Measurements from ENCODE around the gene FBXW5.

FBXW5 gene

DNA sequence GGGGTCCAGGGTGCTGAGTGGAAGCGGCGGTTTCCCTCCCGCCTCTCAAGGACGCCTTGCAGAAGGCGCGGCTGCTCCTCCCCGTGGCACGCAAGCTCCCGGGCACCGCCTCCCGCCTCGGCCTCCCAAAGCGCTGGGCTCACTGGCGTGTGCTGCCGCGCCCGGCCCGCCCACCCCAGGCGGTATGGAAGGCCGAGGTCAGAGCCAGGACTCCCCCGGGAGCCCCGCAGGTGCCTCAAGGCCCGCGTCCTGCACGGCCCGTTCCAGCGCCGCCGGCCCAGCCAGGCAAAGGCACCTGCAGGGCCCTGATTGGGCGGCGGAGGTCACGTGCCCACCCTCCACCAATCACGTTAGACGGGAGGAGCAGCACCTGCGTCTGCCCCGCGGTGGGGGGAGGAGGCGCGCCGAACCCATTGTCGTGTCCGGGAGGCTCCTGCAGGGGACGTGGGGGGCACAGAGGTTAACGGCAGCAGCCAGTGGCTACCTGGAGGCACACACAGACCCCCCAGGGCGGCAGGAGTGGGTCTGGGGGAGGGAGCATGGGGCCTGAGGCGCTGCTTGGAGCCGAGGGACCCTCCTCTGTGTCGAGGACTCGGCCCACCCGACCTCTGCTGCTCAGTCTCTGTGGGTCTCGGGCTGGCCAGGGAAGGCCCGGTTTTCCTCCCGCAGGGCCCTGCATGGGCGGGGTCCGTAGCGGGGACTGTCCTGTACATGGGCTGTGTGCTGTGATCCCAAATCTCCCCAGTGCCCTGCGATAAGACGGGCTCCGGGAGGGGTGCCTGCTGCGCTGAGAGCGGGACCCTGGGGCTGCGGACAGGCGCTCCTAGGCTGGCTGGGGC is 5.5 kb upstream of the FBXW5 start:
- DNase-seq (ENCODE audit: low read depth in 2 of 2): peak; percentile 93

DNA sequence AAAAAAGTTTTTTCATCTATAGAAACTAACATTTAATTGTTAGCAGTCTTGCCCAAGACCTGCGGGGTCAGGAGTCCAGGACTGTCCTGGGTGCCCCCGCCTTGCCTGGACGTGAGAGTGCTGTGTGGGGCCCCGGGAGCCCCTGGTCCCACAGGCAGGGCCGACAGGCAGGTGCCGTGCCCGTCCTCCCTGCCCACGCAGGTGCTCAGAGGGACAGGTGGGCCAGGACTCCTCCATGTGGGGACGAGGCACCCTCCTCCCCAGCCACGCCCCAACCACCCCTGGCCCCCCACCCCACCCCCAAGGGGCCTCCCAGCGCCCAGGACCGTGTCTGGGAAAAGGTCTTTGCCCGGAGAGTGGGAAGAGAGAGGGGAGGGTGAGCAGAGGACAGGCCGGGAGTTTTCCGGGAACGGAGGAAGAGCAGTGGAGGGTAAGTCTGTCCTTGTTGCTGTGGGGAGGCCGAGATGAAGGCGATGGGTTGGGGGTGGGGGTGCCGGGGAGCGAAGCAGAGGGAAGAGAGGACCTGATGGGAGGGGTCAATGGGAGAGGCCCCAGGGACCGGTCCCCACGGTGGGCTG is 4.8 kb upstream of the FBXW5 start:
- DNase-seq (ENCODE audit: low read depth in 2 of 2): no peak

DNA sequence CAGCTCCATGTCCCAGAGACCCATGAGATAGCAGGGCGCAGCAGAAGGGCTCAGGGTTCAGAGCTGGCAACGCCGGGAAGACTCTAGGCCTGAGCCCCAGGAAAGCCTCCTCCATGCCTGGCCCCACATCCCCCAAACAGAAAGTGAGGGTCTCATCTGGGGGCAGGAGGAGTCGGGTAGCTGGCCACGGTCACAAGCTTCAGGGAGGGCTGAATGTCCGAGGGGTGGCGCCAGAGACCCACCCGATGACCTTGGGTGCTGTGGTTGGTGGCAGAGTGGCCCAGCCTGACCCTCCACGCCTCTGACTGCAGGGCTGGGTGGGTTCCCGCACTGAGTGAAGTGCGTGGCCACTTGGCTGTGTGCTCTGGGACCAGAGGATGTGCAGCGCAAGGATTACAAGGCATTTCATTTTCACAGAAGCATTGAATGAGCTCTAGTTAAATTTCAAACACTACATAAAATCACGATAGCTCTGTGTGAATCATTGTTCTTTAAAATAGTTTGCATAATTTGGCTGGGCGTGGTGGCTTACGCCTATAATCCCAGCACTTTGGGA is 3.5 kb upstream of the FBXW5 start:
- DNase-seq (ENCODE audit: low read depth in 2 of 2): no peak

DNA sequence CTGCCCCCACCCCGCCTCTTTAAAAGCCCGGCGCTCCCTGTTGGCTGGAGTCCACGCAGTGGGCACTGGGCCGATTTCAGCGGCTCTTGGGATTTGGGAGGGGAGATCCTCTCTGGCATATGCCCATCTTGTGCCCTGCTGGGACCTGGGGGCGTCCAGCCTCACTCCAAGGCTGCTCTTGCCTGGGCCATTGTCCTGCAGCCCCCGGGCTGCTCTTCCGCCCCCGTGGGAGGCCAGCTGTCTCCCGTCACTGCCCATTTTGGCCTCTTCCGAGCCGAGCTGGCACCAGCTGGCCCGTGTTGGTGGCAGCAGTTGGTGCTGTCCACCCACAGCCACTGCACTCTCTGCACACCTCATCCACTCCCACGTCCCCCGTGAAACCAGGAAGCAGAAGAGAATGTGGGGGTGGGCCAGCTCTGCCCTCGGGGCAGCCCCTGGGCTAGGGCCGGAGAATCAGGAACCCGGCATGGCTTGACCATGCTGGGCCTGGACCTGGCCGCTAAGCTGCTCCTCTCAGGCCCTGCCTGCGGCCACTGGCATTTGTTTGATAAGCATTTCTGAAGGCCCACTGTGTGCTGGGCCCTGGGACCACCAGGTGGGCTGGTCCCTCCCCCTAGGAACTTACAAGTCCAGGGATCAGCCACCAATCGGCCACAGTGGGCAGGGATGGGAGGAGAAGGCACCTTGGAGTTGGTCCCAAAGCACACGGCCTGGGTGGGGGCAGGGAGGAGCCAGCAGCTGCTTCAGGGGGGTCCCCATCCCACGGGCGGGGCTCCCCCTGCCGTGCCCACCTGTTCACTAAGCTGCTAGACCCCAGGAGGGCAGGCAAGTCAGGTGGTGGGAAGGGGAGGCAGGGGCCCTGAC is 2.7 kb upstream of the FBXW5 start:
- no peak for DNase-seq (ENCODE audit: low read depth in 2 of 2)

DNA sequence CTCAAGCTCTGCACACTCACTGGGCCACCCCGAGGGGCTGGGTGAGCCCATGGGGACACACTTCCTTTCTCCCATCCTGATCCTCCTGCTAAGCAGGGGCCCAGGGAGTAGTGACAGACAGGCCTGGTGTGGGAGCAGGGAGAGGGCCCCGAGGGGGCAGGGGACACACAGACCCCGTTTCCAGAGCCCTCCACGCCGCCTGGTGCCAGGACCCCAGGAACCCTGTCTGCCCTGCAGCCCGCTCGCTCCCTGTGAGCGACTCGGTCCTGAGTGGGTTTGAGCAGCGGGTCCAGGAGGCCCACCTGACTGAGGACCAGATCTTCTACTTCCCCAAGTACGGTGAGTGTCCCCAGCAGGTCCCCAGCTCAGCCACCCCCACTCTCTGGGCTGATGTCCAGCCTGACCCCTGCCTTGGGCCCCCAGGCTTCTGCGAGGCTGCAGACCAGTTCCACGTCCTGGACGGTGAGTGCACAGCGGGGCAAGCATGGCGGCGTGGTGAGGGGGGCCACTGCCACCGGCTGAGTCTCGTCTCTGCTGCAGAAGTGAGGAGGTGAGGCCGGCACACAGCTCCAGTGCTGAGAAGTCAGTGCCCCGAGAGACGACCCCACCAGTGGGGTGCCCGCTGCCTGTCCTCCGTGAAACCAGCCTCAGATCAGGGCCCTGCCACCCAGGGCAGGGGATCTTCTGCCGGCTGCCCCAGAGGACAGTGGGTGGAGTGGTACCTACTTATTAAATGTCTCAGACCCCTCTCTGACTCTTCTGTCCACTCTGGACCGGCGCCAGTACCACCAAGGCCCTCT is 1.9 kb upstream of the FBXW5 start:
- DNase-seq (ENCODE audit: low read depth in 2 of 2): no peak

DNA sequence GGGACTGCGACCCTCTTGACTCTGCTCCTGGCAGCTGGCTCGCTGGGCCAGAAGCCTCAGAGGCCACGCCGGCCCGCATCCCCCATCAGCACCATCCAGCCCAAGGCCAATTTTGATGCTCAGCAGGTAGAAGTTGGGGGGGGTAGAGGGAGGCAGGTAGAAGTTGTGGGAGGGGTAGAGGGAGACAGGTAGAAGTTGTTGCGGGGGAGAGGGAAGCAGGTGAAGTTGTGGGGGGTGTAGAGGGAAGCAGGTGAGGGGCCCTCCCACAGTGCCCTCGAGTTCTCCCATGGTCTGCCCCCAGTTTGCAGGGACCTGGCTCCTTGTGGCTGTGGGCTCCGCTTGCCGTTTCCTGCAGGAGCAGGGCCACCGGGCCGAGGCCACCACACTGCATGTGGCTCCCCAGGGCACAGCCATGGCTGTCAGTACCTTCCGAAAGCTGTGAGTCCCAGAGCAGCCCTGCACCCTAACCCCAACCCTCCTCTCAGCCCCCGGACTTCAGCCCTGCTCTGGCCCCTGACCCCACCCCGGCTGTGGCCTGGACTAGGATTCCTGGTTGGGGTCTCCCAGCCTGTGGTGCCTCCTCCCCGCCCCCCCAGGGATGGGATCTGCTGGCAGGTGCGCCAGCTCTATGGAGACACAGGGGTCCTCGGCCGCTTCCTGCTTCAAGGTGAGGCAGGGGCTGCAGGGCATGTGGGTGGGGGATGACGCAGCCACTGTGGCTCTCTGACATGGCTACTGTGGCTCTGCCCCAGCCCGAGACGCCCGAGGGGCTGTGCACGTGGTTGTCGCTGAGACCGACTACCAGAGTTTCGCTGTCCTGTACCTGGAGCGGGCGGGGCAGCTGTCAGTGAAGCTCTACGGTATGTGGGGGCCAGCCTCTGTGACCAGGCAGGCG is 1.0 kb upstream of the FBXW5 start:
- DNase-seq (ENCODE audit: low read depth in 2 of 2): no peak

DNA sequence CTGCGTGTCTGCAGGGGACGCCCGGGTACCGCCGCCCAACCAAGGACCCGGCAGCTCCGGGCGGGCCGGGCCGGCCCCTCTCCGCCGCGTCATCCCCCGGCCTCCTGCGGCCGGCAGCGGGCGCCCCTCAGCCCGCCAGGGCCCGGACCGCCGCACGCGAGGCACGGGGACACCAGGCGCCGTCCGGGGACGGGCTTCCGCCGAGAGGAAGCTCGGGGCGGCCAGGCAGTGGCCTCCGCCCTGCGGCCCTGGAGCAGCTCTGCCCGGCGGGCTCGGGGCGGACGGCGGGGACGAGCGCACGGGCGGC is 373 bp downstream of the FBXW5 start:
- DNase-seq (ENCODE audit: low read depth in 2 of 2): no peak

DNA sequence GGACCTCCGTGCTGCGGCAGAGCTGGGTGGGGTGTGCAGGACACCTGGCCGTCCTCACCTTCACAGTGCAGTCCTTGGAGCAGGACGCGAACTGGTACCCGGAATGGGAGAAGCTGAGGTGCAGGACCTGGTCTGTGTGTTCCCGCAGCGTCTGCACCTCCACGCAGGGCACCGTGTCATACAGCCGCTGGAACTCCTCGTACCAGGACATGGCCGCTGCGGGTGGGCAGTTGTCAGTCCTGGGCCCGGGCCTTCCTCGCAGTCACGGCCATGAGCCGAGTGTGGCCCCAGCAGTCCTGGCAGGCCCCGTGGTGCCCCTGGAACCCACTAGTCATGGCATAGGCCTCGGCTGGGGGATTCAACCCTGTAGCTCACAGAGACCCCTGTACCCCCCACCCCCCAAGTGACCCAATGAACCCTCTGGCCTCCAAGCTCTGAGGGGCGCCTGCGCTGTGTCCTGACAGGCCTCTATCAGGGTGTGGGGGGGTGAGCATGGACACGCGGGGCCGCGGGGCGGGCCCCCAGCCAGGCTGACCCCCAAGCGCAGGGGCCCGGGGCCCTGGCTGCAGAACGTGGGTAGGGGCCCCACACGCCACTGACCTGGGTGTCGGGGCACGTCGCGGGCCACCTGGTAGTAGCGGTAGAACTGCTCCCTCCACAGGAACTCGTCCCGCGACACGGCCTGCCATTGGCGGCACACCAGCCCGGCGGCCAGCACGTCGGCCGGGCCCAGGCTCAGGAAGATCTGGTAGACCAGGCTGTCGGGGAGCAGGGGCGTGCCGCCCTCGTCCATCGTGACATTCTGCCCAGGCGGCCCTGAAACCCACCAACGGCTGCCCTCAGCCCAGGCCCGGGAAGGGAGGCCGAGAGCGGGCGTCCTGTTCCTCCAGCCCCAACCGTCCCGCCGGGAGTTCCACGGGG is 987 bp downstream of the FBXW5 start:
- no peak for DNase-seq (ENCODE audit: low read depth in 2 of 2)

DNA sequence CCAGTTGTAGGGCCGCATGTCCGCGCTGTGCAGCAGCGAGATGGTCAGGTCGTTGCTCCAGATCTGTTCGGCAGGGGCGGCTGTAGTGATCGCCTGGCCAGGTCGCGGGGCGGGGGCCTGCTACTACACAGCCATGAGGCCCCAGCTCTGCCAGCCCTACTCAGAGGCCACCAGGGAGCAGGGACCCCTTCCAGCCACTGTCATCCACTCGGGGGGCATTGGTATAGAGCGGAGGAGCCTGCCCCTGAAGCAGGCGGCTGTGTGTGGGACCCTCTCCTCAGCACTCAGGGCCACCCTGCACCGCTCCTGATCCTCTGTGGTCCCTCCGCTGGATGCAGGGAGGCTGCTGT is 1.7 kb downstream of the FBXW5 start:
- no peak for DNase-seq (ENCODE audit: low read depth in 2 of 2)

DNA sequence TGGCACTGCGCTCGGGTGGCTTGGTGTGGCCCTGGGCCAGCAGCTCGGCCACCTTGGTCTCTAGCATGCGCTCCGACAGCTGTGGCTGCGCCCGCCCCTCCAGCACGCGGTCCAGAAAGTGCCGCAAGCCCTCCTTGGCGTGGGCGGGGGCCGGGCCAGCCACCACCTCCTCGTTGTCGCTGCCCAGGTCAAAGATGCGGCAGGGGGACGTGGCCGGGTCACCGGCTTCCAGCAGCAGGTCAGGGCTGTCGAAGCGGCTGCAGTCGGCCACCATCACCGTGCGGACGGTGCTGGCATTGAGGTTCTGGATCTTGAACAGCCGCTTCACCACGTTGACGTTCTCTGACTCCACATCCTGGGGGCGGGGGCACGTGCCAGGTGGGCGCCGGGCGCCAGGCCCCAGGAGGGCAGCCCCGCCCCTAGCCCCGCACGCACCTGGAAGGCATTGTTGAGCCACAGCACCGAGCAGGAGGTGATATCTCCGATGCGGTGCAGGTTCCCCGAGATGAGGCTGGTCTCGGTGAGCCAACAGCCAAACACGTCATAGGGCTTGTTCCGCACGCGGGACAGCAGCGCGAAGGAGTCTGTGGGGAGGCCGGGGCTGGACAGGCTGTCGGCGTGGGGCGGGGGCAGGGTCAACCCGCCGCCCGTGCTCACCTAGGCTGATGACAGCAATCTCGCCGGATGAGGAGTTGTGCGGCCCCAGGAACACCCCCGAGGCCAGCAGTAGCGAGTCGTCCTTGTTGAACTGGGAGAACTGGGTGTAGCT is 2.2 kb downstream of the FBXW5 start:
- no peak for DNase-seq (ENCODE audit: low read depth in 2 of 2)

DNA sequence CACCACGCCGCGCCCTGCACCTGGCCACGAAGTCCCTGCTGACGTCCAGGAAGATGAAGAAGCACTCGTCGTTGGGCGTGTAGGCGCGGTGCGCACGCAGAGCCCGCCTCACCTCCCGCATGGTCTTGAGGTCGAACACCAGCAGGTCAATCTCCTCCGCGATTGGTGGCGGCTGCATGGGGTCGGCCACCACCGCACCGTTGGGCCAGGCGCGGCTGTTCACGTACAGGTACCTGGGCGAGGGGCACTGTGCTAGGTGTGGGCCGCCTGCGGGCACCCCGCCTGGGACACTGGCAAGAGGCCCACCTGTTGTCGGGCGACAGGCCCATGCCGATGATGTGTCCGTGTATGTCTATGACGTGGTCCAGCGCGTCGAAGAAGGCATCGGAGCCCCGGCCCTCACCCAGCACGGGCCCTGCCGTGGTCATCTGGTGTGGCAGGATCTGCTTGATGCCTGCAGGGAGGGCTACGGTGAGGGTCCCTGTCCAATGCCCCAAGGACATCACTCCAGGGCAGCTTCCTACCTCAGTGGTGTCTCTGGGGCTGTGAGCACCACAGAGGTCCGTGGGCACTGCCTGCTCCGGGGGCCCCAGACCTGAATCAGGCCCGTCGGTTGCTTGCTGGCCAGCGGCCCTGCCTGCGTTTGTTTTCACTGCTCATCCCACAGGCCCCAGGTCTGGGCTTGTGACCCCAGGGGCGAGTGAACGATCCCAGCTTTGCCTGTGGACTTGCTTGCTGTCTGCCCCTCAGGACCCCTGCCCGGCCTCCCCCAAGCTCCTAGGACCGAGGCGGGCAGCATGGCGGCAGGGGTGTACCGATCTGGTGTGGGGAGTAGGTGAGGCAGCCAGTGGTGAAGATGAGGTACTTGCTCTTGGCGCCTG is 3.1 kb downstream of the FBXW5 start:
- DNase-seq (ENCODE audit: low read depth in 2 of 2): no peak

DNA sequence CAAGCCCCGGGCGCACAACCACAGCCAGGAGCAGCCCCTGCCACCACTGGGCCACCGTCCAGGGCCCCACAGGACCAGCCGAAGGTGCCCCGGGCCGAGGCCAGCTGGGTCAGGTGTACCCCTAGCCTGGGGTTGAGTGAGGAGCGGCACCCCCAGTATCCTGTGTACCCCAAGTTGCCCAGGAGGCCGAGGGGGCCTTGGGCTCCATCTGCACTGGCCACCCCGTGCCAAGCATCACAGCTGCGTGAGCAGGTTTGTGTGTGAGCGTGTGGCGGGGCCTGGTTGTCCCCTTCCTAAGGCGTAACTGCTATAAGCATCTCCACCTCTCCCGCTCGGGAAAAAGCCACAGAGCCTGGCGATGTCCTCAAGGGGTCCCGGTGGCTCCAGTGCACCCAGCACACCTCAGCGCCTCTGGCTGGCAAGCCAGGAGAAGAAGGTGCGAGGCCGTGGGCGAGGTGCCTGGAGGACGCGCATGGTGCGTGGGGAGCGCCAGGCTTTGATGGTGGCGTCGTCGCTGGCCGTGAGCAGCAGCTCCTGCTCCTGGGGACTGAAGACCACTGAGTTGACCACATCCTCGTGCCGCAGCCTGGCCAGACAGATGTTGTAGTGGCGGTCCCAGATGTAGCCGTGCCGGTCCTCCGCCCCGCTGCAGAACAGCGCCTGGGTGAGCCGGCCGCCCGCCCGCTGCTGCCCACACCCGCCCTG is 3.9 kb downstream of the FBXW5 start:
- no peak for DNase-seq (ENCODE audit: low read depth in 2 of 2)

DNA sequence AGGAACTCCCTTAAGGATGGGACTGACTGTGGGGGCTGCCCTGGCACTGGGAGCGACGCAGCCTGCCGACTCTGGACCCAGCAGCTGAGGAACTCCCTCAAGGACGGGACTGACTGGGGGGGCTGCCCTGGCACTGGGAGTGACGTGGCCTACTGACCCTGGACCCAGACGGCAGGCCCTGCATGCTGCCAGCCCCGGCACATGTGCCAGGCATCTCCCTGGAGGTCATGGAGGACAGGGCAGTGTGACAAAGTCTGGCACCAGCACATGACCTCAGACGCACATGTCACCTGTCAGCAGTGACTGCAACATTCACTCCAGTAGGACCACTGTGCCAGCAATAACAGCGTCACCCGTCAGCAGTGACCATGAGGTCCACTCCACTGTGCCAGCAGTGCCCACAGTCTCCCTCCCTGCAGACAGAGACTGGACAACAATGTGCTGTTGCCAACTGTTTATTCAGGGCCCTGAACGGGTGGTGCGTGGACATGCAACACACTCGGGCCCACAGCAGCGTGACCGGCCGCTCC is 4.5 kb downstream of the FBXW5 start:
- no peak for DNase-seq (ENCODE audit: low read depth in 2 of 2)

DNA sequence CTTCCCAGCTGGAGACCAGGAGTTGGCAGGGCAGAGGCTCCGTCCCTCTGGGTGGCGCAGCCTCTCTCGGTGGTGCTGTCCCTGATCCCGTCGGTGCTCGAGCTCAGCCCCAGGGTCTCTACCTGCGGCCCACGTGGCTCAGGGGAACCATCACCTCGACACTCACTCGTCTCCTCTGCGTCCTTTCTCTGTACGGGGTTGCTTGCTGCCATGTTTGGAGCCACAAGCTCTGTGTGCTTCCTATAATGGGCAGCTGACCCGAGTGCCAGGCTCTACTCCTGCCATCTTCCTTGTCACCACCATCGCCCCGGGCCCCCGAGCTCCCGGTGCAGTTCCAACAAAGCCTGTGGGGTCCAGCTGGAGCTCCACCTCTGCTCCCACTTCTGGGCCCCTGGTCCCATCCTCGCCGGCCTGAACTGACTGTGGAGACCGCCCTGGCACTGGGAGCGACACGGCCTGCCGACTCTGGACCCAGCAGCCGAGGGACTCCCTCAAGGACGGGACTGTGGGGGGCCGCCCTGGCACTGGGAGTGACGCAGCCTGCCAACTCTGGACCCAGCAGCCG is 5.0 kb downstream of the FBXW5 start:
- DNase-seq (ENCODE audit: low read depth in 2 of 2): no peak

DNA sequence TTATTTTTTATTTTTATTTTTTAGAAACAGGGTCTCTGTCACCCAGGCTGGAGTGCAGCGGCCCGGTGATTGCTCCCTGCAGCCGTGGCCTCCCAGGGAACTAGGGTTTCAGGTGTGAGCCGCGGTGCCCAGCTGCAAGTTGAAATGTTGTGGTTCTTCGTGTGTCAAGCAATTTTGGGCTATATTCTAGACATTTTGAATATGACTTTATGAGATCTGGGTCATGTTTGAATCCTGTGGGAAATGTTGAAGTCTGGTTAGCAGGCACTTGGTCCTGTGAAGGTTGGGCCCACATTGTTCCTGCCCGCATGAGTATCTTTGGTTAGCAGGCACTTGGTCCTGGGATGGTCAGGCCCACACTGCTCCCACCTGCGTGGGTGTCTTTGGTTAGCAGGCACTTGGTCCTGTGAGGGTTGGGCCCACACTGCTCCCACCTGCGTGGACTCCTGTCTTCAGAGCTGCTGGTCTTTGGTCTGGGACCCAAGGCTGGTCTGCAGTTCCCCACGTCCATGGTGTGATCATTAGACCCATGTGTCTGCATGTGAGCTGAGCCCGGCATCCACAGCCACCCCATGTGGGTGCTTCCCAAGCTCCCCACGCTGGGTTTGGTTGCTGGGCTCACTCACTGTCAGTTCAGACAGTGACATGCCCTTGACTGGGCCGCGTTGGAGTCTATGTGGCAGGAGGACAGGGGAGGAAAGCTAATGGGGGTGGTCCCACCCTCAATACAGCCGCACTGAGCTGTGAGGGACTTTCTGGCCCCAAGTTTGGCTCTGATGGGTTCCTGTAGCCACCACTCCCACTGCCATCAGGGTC is 7.1 kb downstream of the FBXW5 start:
- no peak for DNase-seq (ENCODE audit: low read depth in 2 of 2)

DNA sequence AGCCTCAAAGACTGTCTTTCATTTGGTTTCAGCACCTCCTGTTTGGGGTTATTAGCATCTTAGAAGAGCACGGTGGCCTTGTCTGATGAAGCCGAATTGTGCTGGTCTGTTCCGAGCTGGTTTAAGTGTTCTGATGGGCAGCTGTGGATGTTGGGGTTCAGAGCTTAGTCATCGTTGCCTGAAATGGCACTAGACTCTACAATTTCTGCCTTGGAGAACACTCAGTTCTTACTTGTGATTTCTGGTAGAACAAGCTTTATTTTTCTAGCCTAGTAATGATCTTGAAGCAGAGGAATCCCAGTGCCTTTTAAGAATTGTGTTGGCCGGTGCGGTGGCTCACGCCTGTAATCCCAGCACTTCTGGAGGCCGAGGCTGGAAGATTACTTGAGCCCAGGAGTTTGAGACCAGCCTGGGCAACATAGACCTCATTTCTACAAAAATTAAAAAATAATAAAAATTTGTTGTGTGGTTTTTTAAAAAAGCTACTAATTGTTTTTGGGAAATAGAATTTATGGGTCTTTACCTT is 7.8 kb downstream of the FBXW5 start:
- DNase-seq (ENCODE audit: low read depth in 2 of 2): no peak

Data from stimulated activated CD8-positive, alpha-beta memory T cell treated with anti-CD3 and anti-CD28 coated beads, Interleukin-15, amount 100 ng/mL, for 4 hours (primary cell).